Upper lobe of right lung (tissue), 1 donor: ENCODE data around the gene TAOK3. TPM values are rescaled to one million over a fixed set of nuclear protein-coding genes. Genes with fewer than 3 reads are reported as not detected.

Source experiments
- ATAC-seq: fragments of 200-7000 bp; cut with Tn5 transposase; one replicate; pipeline ENCODE4 v1.9.1; 2020; ENCODE audit warnings: mild to moderate bottlenecking, moderate library complexity
- DNase-seq: peaks from one replicate; pipeline ENCODE4 v3.0.0-alpha.2; 2020
- H3K27ac ChIP-seq: fragments of 200-600 bp; one replicate; pipeline ENCODE4 v1.8.0; 2022
- H3K27me3 ChIP-seq: fragments of 200-600 bp; one replicate; pipeline ENCODE4 v1.8.0; 2022; ENCODE audit warnings: mild to moderate bottlenecking
- H3K36me3 ChIP-seq: fragments of 200-600 bp; one replicate; pipeline ENCODE4 v1.8.0; 2022
- H3K4me1 ChIP-seq: fragments of 200-600 bp; one replicate; pipeline ENCODE4 v1.8.0; 2022
- H3K4me3 ChIP-seq: fragments of 200-600 bp; one replicate; pipeline ENCODE4 v1.8.0; 2022; ENCODE audit warnings: mild to moderate bottlenecking
- H3K9me3 ChIP-seq: fragments of 200-600 bp; one replicate; pipeline ENCODE4 v1.8.0; 2022
- CTCF ChIP-seq: fragments of 200-600 bp; IDR thresholded peaks from one replicate; pipeline ENCODE4 v1.8.0; 2022; ENCODE audit warnings: antibody characterized with exemption
- intact Hi-C: fragments of 100-400 bp; cut with DNase I; formaldehyde crosslinking; loops from one replicate; pipeline ENCODE4 v1.11.0; 2022
- total RNA-seq: library from RNA; stranded (reverse); fragmentation: NEBNext Ultra II Directional; extraction: Animal tissue kit (Norgen Biotek cat#: 25700); gene quantifications from one replicate; pipeline ENCODE4 v1.2.1, GENCODE V29; 2021
- donor health status: DM: no; HTN: yes; CAD: no; lungs with severe emphysema.

TAOK3 gene
- total RNA-seq, 1 donor from 2014 or later, result 64.1 TPM

- H3K27me3 ChIP-seq, result no peaks in the 10 kb centered on the region
- intact Hi-C loops, result no loop called here
- DNase-seq (no peak), ATAC-seq (no peak)
- no peaks in the 10 kb centered on the region for H3K36me3 ChIP-seq
- TF ChIP-seq CTCF, result no peak
- H3K4me1 ChIP-seq, result peaks cover 32% of the 10 kb centered on the region
- peak overlapping the region; percentile 86 for H3K4me3 ChIP-seq
- no peak overlapping the region for H3K27ac ChIP-seq
- H3K9me3 ChIP-seq, result no peaks in the 10 kb centered on the region
Measured at GRCh38 chr12:118370601-118371000, 2.1 kb downstream of the TAOK3 start.

- H3K4me1 ChIP-seq, result peaks cover 23% of the 10 kb centered on the region
- ATAC-seq (no peak), DNase-seq (no peak)
- H3K27ac ChIP-seq, result no peak overlapping the region
- no peak for TF ChIP-seq CTCF
- intact Hi-C loops, result no loop called here
- no peaks in the 10 kb centered on the region for H3K9me3 ChIP-seq
- no peaks in the 10 kb centered on the region for H3K36me3 ChIP-seq
- H3K27me3 ChIP-seq, result no peaks in the 10 kb centered on the region
- no peak overlapping the region for H3K4me3 ChIP-seq
Measured at GRCh38 chr12:118368821-118369220, 3.9 kb downstream of the TAOK3 start.

GRCh38 chr12:118361889-118362288 lies 10.8 kb downstream of the TAOK3 start:
- Histone ChIP-seq H3K27me3 (no peaks in the 10 kb centered on the region), H3K27ac (no peak overlapping the region), H3K9me3 (no peaks in the 10 kb centered on the region), H3K4me1 (peaks cover 8% of the 10 kb centered on the region), H3K36me3 (no peaks in the 10 kb centered on the region), H3K4me3 (no peak overlapping the region)
- no peak for ATAC-seq
- intact Hi-C loops, result no loop called here
- DNase-seq, result no peak
- TF ChIP-seq CTCF, result no peak

- intact Hi-C loops, result no loop called here
- Histone ChIP-seq H3K4me1 (peaks cover 14% of the 10 kb centered on the region), H3K27me3 (no peaks in the 10 kb centered on the region), H3K27ac (no peak overlapping the region), H3K9me3 (no peaks in the 10 kb centered on the region), H3K36me3 (no peaks in the 10 kb centered on the region), H3K4me3 (no peak overlapping the region)
- no peak for TF ChIP-seq CTCF
- no peak for ATAC-seq
- no peak for DNase-seq
Measured at GRCh38 chr12:118361092-118361404, 11.7 kb downstream of the TAOK3 start.

GRCh38 chr12:118359541-118359915 lies 13.2 kb downstream of the TAOK3 start:
- intact Hi-C loops, result no loop called here
- H3K4me3 ChIP-seq, result peak overlapping the region; percentile 38

More at GRCh38 chr12:118359541-118359915, 13.2 kb downstream of the TAOK3 start:
- DNase-seq (no peak), ATAC-seq (peak; percentile 76)
- Histone ChIP-seq H3K4me1 (peaks cover 20% of the 10 kb centered on the region), H3K27ac (peak overlapping the region; percentile 38), H3K9me3 (no peaks in the 10 kb centered on the region), H3K27me3 (no peaks in the 10 kb centered on the region), H3K36me3 (no peaks in the 10 kb centered on the region)
- TF ChIP-seq CTCF, result no peak
